Measurements from ENCODE around the gene WSCD2. TPM values are rescaled to one million over a fixed set of nuclear protein-coding genes. Genes with fewer than 3 reads are reported as not detected.

The WSCD2 gene
- polyA plus RNA-seq, 3 donors, result not detected

GRCh38 chr12:108151533-108152169 is 22.6 kb downstream of the WSCD2 start:
- intact Hi-C loops (cut with micrococcal nuclease), result no loop called here
- H3K27ac Mint-ChIP-seq, result no peak overlapping the region
- no peak for TF ChIP-seq CTCF (IDR thresholded peaks at IDR 0.05)
- H3K36me3 Mint-ChIP-seq, result no peaks in the 10 kb centered on the region
- Histone ChIP-seq H3K36me3 (replicated peaks in 1 of 2; ENCODE audit: control insufficient read depth in 1 of 2, insufficient read depth in 2 of 2, low read length in 2 of 2) (no peaks in the 10 kb centered on the region), H2AFZ (ENCODE audit: insufficient read depth, low read depth, low read length, poor library complexity, severe bottlenecking) (no peak overlapping the region), H3K9me3 (replicated peaks in 1 of 2; ENCODE audit: control insufficient read depth in 1 of 2, insufficient read depth in 1 of 2, low read length in 2 of 2) (no peaks in the 10 kb centered on the region), H3K27ac (ENCODE audit: low read depth in 1 of 2, low read length in 2 of 2) (no peak overlapping the region), H3K4me3 (replicated peaks in 1 of 3; ENCODE audit: low read depth in 2 of 3, low read length in 3 of 3) (no peak overlapping the region), H3K4me1 (ENCODE audit: control insufficient read depth in 1 of 2, insufficient read depth in 2 of 2, low read length in 2 of 2) (no peaks in the 10 kb centered on the region), H3K4me2 (replicated peaks; ENCODE audit: extremely low read depth, low read length, poor library complexity, severe bottlenecking) (no peak overlapping the region), H3K27me3 (ENCODE audit: control insufficient read depth in 2 of 2, insufficient read depth in 2 of 2, low read length in 2 of 2) (no peaks in the 10 kb centered on the region), H3K9ac (ENCODE audit: insufficient read depth, low read length, poor library complexity, severe bottlenecking) (no peak overlapping the region), H3K79me2 (ENCODE audit: insufficient read depth, low read length) (no peaks in the 10 kb centered on the region), H4K20me1 (ENCODE audit: insufficient read depth, low read length) (no peaks in the 10 kb centered on the region)
- H3K4me3 Mint-ChIP-seq, result no peak overlapping the region
- H3K4me1 Mint-ChIP-seq, result no peaks in the 10 kb centered on the region
- DNase-seq, result no peak
- WGBS (ENCODE audit: insufficient coverage), result 55% methylated on average over 11 of the region's 12 CpGs
- H3K9me3 Mint-ChIP-seq, result peaks cover 0 to 4% (median 0%) of the 10 kb centered on the region in 7 donors
- peaks cover 2 to 9% (median 7%) of the 10 kb centered on the region in 3 donors for H3K27me3 Mint-ChIP-seq (ENCODE audit: low read depth in 3 of 3)

- Histone ChIP-seq H3K27ac (ENCODE audit: low read depth in 1 of 2, low read length in 2 of 2) (no peak overlapping the region), H3K9me3 (replicated peaks in 1 of 2; ENCODE audit: control insufficient read depth in 1 of 2, insufficient read depth in 1 of 2, low read length in 2 of 2) (no peaks in the 10 kb centered on the region), H2AFZ (ENCODE audit: insufficient read depth, low read depth, low read length, poor library complexity, severe bottlenecking) (no peak overlapping the region), H3K4me3 (replicated peaks in 1 of 3; ENCODE audit: low read depth in 2 of 3, low read length in 3 of 3) (no peak overlapping the region), H3K36me3 (replicated peaks in 1 of 2; ENCODE audit: control insufficient read depth in 1 of 2, insufficient read depth in 2 of 2, low read length in 2 of 2) (no peaks in the 10 kb centered on the region), H4K20me1 (ENCODE audit: insufficient read depth, low read length) (no peaks in the 10 kb centered on the region), H3K27me3 (ENCODE audit: control insufficient read depth in 2 of 2, insufficient read depth in 2 of 2, low read length in 2 of 2) (no peaks in the 10 kb centered on the region), H3K4me2 (replicated peaks; ENCODE audit: extremely low read depth, low read length, poor library complexity, severe bottlenecking) (no peak overlapping the region), H3K79me2 (ENCODE audit: insufficient read depth, low read length) (no peaks in the 10 kb centered on the region), H3K4me1 (ENCODE audit: control insufficient read depth in 1 of 2, insufficient read depth in 2 of 2, low read length in 2 of 2) (no peaks in the 10 kb centered on the region), H3K9ac (ENCODE audit: insufficient read depth, low read length, poor library complexity, severe bottlenecking) (no peak overlapping the region)
- no peak for DNase-seq
- peaks cover under 1 to 11% (median 7%) of the 10 kb centered on the region in 3 donors for H3K27me3 Mint-ChIP-seq (ENCODE audit: low read depth in 3 of 3)
- no peak for TF ChIP-seq CTCF (IDR thresholded peaks at IDR 0.05)
- intact Hi-C loops (cut with micrococcal nuclease), result no loop called here
- H3K9me3 Mint-ChIP-seq, result peaks cover 0 to 4% (median 0%) of the 10 kb centered on the region in 7 donors
- H3K4me1 Mint-ChIP-seq, result no peaks in the 10 kb centered on the region
- 86% methylated on average over 4 of the region's 4 CpGs for WGBS (ENCODE audit: insufficient coverage)
- no peaks in the 10 kb centered on the region for H3K36me3 Mint-ChIP-seq
- H3K27ac Mint-ChIP-seq, result no peak overlapping the region
- no peak overlapping the region for H3K4me3 Mint-ChIP-seq
These were observed 23.1 kb downstream of the WSCD2 start for GRCh38 chr12:108152170-108152538.
